HG02678 (cell line): ENCODE data around the gene NAGA.
"Not testable (repeated sequence)": the region's sequence is repeated elsewhere in the genome, so short reads cannot be mapped to it uniquely, and the experiment has no call there.

Experiments
- ATAC-seq: cut with Tn5 transposase; IDR thresholded peaks from one replicate; pipeline ENCODE4 v1.9.1; 2021; ENCODE audit warnings: mild to moderate bottlenecking, moderate library complexity; ENCODE audit not compliant: unreplicated experiment

NAGA gene

DNA sequence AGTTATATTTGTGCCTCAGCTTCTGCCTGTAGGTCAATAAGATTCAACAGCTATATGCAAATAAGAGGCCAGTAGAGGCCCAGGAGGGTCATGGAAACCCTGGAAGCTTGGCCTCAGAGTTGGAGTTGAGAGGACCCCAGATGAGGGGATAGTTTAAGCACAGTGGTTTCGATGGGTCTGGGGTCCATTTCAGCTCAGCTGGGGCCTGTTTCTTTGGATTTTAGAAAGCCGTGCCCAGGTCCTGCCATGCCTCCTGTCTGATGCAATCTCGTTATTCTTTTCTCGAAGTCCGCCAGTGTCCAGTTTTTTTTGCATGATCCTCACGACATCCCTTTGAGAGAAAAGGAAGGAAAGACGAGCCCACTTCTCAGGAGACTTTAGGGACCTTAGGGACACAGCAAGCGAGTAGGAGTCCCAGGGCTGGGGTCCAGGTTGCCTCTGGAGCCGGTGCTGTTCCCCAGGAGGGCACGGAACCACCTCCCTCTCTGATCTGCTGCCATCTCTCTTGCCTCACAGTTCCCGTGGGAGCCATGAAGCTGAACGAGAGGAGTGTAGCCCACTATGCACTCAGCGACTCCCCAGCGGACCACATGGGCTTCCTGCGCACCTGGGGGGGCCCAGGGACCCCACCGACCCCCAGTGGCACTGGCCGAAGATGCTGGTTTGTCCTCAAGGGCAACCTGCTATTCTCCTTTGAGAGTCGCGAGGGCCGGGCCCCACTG is 6.3 kb upstream of the NAGA start:
- ATAC-seq = no peak

DNA sequence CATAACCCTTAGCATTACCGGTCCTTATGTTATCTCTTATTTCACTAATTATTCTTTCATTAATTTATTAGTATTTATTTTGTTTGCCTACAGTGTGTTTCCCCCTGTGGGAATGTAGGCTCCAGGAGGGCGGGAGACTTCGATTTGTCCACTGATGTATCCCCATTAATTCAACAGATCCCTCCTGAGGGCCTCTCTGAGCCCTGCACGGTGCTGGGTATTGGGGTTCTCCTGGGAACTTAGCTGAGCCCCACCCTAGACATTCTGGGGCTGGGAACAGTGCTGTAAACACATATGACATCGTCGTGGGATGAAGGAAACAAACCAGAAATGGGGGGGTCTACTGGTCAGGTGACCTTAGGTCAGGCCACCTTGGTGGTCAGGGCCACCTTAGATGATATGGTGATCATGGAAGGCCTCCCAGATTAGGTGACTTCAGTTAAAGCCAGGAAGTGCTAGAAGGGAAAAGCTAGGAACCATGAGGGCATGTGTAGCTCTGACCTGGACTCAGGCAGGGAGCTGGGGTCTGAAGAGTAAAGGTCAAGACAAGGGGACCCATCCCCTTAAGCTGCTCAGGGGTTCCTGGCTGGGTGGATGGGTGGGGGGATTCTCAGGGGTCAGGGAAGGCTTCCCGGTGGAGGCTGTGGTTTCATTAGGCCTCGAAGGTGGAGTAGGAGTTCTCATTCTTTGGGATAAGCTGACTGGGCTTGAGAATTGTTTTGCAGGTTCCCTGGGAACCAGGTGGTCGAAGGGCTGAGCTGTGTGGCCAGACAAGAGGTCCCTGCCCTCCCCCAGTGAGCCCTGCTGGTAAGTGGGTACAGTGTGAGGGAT is 4.4 kb upstream of the NAGA start:
- no peak for ATAC-seq

DNA sequence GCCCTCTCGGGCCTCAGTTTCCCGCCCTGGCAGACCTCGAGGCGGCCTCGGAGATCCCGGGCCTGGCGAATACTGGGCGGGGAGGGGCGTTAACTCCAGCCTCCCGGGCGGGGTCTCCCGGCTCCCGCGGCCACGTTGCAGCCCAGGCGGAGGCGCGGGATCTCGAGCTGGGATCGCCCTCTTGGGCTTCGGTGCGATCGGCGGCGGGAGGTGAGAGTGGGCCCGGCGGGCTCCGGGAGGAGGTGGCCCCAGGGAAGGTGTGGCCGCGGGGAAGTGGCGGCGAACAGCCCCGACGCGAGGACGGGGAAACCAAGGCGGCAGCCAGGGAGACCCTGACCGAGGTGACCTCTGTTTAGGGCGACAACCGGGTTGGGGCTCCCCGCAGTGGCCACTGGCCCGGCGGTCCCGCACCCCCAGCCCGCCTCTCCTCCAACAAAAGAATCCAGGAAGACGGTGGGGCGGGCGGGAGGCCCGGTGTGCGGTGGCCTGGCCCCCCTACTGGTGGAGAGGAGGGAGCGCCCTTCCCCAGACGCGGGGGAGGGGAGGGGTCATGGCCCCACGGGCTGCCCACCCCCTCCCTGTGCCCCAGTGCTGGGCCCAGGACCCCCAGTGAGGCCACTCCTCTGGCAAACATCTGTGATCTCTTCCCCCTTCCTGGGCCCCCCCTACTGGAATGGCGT is 3.7 kb upstream of the NAGA start, which contains the start of gene PHETA2:
TSS of gene PHETA2 (plus strand) at position 117 of the 680 bp plus-strand sequence. CDS start 3,046 bp downstream, outside the sequence.
- ATAC-seq = no peak

DNA sequence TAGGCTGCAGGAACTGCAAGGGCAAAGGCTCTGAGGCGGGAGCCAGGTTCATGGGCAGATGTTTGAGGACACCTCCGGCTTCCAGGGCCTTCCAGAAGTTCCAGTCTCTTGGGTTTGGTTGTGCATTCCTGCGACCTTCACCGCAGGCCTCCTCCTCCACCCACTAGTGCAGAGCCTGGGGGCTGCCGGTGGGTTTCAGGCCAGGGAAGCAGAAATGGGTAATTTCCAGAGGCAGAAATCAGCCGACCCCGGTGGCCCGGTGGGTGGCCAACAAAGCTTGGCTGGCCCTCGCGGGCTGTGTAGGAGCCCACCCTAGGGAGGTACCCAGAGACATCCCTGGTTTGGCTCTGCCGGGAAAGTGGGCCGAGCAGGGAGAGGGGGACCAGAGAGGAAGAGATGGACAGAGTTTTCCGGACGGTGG is 3.0 kb upstream of the NAGA start:
- no peak for ATAC-seq

DNA sequence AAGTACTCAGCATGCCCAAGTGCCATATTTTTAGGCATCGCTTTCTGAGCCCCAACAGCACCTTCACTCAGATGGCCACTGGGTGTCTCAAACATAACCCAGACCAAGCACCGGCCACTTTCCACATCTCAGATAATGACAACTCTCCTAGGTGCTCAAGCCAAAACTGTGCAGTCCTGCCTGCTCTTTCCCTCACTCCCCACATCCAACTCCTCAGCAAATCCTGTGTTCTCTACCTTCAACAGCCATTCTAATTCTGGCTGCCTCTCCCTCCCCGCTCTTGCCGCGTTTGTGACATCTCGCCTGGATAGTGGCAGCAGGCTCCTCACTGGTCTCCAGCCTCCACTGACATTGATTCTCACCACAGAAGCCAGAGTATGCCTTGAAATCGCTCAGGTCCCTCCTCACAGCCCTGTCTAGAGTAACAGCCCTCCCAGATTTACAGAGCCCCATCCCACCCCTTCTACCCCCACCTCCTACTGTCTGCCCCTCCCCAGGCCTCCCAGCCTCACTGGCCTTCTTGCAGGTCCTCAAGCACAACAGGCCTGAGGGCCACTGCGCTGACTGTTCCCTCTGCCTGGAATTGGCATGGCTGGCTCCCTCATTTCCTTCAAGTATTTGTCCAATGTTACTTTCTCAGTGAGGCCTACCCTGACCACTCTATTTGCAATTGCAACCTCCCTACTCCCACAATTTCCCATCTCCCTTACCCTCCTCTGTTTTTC is 2.2 kb upstream of the NAGA start:
- no peak for ATAC-seq

DNA sequence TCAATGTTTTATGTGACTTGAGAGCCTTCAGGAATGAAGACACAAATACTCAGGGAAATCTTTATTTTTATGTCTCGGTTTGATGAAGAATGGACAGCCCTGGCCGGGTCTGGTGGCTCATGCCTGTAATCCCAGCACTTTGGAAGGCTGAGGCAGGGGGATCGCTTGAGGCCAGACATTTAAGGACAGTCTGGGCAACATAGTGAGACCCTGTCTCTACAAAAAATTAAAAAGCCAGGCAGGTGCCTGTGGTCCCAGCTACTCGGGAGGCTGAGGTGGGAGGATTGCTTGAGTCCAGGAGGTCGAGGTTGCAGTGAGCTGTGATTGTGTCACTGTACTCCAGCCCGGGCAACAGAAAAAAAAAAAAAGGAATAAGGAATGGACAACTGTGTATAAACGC is 896 bp upstream of the NAGA start:
- ATAC-seq = not testable (repeated sequence)

DNA sequence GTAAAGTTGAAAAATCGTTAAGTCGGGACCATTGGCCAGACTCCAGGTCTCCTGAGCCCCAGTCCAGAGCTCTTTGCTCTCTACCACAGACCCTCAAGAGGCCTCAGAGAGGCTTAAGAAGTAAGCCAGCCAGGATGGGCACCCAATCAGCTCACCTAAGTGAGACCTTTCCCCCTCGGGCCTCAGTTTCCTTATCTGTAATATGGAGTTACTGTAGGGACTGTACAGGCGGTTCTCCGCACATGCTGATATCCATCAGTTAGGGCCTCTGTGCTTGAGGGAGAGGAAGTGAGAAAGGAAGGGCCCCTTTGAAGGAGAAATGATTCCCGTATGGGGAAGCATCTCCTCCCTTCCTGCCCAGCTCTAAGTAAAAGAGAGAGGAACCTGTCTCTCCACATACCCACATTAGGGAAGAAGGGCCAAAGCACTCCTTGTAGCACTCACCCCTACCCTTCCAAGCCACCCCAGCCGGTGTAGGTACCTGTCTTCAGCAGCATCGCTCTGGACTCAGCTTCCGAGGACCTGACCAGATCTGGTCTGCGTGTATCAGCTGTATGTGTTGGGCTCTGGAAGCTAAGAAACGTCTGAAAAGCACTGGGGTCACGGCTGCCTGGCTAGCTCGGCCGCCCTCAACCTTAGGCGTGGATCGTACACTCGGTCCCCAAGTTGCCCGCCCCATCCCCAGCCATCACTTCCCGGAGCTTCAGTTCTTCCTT is 653 bp downstream of the NAGA start:
- peak; percentile 21 for ATAC-seq

DNA sequence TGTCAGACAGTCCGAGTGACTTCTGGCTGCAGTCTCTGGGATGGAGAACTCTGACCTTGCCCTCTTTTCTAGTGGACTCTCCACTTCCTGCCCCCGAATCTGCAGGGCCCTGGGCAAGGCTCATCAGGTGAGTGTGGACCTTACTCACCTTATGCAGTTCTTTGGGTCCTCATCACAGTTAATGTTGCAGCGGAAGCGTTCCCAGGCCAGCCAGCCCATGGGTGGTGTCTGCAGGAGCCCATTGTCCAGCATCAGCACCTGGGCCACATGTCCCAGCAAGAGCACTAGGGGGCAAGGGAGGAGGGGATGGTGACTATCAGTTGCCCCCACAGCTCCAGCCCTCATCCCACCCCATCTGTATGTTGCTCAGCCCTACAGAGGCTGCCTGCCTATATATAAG is 2.3 kb downstream of the NAGA start:
- no peak for ATAC-seq

DNA sequence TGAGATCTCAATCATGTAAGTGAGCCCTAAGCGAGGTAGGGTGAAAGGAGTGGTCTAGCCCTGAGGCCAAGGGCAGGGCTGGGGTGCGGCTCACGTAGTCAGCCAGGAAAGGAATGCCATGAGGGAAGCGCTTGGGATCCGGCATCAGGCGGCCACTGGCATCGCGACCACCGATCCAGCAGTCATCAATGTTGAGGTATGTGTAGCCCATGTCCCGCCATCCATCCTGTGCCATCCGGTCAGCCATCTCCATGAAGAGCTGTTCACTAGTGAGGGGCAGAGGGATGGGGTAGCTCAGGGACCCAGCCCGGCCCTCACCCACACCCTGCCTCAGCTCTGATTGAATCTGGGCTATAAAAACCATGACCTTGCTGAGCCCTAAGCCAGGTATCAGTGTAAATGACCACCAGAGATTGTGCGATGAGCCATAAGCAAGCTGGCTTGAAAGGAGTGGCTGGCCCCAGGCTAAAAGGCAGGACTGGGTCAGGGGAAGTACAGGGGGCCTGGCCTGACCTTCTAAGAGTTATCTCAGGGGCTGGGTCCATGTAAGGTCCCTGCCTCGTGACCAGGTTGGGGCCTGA is 2.9 kb downstream of the NAGA start:
- no peak for ATAC-seq

DNA sequence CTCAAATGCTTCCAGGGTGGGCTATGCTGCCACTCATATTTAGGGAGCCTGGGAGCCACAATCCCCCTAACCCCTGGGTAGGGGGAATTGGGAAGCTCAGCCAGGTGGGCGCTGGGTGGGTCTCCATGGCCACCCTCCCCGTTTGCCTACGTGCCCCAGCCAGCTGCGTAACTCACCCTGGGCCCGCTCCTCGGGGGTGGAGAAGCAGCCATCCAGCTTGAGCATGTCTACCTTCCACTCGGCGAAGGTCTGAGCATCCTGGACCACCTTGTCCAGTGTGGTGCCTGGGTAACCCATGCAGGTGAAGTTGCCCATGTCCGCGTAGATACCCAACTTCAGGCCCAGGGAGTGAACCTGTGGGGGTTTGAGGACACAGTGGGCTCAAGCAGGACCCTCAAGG is 3.7 kb downstream of the NAGA start:
- no peak for ATAC-seq

DNA sequence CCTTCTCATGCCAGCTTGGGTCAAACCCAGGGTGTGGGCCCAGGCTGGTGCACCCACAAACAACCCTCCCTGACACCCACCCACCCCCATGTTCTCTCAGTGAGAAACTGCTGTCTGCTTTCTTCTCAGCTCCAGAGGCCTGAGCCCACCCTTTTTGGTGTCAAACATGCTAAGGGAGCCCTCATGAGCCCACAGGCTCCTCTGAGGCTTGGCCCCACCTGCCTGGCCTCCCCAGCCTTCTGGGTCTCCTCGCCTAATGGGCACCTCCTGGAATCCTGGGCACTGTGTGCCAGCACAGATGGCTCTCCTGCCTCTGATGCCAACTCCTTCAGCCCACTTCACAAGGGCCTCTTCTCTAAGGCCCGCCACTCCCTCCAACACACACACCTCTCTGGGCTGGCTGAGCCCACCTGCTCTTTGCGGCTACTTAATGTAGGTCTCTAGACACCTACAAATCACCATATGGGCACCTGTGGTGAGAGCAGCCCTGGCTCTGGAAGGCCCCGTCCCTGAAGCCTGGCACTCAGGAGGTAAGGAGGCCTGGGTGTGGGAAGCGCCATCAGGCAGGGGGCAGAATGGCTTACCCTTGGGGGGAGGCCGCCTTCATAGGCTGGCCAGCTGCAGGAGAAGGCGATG is 4.4 kb downstream of the NAGA start:
- no peak for ATAC-seq

DNA sequence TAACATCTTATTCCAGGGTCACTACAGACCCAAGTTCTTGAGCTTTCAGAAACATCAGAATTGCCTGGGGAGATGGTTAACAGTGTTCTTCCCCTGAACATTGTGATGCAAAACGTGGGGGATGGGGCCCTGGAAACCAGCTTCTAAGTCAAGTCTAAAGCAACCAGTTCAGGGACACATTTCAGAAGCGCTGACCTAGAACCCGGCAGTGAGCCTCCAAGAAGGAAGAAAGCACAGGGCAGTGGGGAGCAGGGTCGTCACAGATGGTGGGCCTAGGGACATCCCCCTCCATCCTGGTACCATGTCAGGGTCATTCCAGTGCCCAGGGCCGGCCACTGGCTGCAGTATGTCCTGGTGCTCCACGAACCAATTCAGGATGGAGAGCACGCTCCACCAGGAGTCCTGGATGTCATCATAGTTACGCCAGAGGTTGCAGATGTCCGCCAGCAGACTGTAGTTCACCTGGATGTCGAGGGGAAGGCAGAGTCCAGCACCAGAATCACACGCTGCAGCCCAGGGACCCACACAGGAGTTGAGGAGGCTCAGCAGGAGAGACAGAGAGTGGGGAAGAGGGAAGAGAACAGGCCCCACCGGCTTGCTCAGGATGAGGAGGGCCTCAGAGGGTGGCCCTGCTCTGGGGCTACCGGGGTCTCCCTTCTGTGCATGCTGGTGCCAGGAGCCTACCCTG is 5.0 kb downstream of the NAGA start:
- no peak for ATAC-seq

DNA sequence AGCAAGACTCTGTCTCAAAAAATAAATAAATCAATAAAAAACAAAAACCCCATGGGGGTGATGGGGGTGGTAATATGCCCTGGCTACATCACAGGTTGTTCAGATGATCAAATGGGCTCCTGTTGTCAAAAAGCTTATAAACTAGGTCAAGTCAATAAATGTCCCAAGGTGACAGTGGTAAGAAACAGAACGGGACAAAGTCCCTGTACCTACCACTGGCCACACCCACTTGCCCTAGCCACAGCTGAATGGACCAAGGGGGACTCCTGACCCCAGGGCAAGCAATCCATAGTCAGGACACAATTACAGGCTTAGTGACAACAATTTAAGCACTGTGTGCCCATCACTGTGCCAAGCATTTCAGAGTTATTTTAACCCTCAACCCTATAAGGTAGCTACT is 6.0 kb downstream of the NAGA start:
- ATAC-seq = no peak

DNA sequence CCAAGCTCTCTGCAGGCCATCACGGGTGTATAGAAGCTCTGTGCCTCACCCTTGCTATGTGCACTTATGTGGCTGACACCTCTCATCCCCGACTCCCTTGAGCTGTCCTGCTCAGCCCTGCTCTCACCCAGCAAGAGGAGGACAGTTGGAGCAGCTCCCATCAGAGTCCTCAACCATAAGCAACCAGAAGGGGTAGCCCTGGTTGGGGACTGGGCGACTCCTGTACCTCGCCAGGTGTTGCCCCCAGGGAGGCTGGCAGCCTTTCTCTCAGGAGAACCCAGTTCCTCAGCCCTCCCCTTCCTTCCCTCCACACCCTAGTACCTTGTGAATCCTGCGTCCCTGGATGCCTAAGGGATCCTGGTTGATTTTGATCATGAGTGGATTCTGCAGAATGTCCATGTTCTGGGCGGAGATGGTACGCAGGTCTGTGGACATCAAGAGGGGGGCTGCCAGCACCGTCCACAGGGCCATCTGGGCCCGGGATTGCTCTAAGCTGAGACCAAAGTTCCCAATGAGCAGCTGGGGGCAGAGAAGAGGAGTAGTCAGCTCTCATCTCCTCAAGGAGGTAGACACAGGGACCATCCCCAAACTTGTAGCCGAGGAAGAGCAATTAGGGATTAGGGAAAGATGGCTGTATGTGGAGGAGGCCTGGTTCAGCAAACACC is 8.0 kb downstream of the NAGA start:
- ATAC-seq = no peak

DNA sequence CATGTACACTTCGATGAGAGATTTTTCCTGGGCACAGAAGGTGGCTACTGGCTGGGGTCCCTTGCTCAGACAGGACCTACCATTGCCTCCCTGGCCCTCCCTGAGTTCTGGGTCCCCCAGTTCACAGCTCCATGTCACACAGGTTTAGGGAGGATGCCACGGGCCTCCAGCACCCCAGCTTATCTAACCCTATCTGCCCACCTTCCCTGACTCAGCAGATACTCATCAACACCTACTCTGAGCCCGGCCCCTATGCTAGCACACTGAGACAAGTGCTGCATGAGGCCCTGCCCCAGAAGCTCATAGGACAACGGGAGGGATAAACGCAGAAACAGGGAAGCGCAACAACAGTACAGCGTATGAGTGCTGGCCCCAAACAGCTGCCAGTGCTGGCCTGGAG is 9.6 kb downstream of the NAGA start:
- no peak for ATAC-seq

DNA sequence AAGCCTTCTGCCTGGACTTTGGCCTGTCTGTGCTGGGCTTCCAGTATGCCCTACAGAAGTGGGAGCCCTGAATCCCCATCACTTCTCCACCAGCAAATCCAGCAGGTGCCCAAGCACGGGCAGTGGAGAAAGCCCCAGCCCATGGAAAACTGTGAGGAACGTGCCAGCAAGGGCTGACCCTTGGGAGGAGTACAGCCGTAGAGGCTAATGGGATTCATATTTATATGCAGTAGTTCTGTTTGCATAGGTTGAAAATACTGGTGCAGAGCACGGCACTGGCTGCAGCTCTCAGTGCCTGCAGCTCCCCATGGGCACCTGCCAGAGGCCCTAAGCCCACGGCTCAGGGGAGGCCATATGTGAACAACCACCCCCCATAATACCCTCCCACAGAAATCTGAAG is 10.1 kb downstream of the NAGA start:
- no peak for ATAC-seq

DNA sequence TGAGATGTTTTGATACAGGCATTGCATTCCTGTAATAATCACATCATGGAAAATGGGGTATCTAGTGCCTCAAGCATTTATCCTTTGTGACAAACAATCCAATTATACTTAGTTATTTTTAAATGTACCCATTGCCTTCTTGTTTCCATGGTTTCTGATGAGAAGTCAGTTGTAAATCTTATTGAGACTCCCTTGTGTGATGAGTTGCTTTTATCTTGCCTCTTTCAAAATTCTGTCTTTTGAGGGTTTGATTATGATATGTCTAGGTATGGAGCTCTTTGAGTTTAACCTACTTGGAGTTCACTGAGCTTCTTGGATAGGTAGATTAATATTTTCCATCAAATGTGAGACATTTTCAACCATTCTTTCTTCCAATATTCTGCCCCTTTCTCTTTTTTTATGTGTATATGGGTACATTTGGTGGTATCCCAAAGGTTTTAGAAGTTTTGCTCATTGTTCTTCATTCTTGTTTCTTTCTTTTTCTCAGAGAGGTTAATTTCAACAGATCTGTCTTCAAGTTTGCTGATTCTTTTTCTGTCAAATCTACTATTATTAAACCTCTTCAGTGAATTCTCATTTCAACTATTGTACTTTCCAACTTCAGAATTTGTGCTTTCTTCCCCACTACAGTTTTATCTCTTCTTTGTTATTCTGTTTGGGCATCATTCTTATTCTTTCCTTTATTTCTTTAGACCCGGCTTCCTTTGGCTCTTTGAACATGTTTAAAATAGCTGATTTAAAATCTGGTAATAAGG is 13.7 kb downstream of the NAGA start:
- ATAC-seq = no peak

DNA sequence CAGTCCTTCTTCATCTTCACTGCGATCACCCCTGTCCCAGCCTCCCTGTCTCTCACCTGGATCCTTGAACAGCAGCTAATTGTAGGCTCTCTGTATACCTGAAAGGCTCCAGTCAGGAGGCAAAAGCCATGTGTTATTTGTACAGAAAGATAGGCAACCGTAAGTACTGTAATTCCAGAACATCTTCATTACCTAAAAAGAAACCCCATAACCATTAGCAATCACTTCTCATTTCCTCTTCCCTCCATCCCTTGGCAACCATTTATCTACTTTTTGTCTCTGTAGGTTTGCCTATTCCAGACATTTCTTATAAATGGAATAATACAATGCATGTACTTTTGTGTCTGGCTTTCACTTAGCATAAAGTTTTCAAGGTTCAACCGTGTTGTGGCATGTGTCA is 17.8 kb downstream of the NAGA start:
- ATAC-seq = no peak
